ES-I3 (cell line): ENCODE measurements around the gene SLITRK2.

Experiments
- H3K36me3 ChIP-seq: 2 replicates; pipeline ENCODE4 v1.6.1; 2013; ENCODE audit warnings: mild to moderate bottlenecking, low read length, control low read depth, moderate library complexity; ENCODE audit not compliant: insufficient read depth
- H3K4me1 ChIP-seq: 2 replicates; pipeline ENCODE4 v1.6.1; 2013; ENCODE audit warnings: mild to moderate bottlenecking, control low read depth, low read length; ENCODE audit not compliant: insufficient read depth
- H3K9ac ChIP-seq: 2 replicates; pipeline ENCODE4 v1.6.1; 2013; ENCODE audit warnings: low read depth, mild to moderate bottlenecking, low read length, moderate library complexity
- H3K9me3 ChIP-seq: 2 replicates; pipeline ENCODE4 v1.6.1; 2013; ENCODE audit warnings: mild to moderate bottlenecking, low read length, moderate library complexity; ENCODE audit not compliant: control insufficient read depth, insufficient read depth

Gene SLITRK2

DNA sequence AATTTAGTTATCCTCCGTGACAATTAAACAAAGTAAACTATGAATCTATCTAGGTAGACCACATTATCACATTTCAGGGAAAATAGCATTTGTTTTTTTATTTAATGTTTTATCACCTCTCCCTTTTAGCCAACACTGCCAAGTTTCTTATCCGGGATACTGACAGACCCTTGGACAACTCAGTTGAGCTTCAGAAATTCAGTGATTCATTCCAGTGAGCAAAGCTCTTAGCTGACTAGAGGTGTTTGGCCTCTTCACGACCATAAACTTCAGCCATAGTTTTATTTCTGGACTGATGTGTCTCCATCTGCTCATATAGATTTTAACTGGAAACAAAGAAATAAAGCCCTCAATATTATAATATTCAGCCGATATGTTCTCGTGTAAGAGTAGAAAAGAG is 15.2 kb downstream of the SLITRK2 start:
- no peak overlapping the region for H3K9ac ChIP-seq
- no peaks in the 10 kb centered on the region for H3K9me3 ChIP-seq
- peaks cover 5% of the 10 kb centered on the region; the same call in 1 of the 2 replicates for H3K4me1 ChIP-seq
- H3K36me3 ChIP-seq: no peaks in the 10 kb centered on the region

DNA sequence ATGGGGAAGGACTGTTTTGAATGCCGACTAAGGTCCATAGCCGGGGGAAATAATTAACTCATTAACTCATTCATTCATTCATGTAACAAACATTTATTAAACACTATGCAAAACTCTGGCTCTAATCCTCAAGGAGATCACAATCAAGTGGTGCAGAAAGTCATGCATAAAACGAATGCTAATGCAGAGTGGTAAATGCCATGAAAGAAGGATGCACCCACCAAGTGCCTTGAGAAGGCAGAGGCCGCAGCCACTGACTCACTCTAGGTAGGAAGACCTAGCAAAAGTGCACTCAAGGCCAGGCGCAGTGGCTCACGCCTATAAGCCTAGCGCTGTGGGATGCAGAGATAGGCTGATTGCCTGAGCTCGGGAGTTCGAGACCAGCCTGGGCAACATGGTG is 22.9 kb downstream of the SLITRK2 start:
- no peaks in the 10 kb centered on the region for H3K9me3 ChIP-seq

DNA sequence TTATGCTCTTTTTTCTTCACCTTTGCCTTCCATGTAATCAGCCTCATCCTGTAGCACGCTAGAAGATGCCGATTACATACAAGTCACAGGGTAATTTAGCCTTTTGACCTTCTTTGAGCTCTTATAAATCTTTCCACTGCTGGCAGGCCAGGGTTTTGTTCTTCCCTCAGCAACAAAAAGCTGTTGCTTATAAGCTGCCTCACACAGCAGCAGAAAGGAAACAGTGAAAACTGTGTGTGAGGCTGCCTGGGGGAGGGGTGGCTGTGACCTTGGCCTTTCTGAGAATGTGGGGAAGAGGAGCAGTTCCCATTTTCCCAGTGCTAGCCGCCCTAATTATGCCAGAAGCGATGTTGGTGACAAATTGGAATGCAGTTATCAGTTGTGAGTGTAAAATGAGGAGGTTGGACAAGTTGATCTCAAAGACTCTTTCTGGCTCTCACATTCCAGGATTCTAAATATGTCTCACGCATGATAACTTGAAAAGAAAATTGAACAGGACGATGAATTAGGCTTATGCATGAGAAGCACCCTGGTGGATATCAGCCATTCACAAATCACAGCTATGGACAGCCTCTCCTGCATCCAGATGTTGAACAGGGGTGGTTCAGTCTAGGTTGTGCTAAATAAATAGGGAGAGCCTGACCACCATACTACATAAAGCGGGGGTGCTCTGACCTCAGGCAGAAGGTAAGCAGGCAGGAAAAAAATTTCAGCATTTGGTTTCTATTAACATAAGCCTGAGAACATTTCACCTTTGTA is 25.7 kb downstream of the SLITRK2 start:
- no peak overlapping the region for H3K9ac ChIP-seq
- no peaks in the 10 kb centered on the region for H3K36me3 ChIP-seq
- peaks cover 13% of the 10 kb centered on the region for H3K4me1 ChIP-seq
- no peaks in the 10 kb centered on the region for H3K9me3 ChIP-seq

More for the DNA sequence above, 22.9 kb downstream of the SLITRK2 start:
- Histone ChIP-seq H3K4me1 (peaks cover 13% of the 10 kb centered on the region), H3K36me3 (no peaks in the 10 kb centered on the region), H3K9ac (no peak overlapping the region)

DNA sequence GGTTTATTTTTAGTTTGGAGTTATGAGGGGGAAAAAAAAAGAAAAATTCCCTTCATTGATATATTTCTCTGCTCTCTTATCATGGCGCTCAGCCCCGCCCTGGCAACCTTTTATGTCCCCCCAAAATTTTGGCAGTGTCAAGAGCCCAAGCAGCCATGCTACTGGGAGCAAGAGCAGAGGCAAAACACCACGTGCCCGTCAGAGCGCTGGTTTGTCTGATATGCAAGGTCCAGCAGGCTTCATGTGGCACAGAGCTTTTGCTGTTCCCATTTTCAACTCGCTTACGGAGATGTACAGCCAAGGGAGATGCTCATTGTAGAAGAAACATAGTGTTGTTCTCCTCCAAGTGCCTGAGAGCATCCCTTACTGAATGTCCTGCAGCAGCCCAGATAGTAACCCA is 27.3 kb downstream of the SLITRK2 start:
- H3K36me3 ChIP-seq: no peaks in the 10 kb centered on the region
- no peaks in the 10 kb centered on the region for H3K9me3 ChIP-seq

DNA sequence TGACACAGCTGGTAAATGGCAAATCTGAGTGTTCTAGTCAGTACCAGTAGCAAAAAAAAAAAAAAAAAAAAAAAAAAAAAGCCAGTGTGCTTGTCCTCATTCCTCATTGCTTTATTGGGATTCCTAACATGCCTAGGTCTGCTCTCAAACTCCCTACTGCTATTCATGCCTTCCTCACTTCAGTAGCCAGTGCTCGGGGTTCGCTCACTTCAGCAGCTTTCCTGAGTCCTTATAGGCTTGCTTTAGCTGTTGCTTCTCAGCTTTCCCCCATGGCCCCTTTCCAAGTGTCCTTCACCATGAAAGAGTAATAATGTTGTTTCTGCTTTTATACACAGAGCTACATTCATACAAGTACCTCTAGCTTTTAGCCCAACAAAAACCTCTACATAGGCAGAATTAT is 30.8 kb downstream of the SLITRK2 start:
- H3K9me3 ChIP-seq: no peaks in the 10 kb centered on the region
- H3K9ac ChIP-seq: no peak overlapping the region
- H3K4me1 ChIP-seq: peaks cover 3% of the 10 kb centered on the region
- no peaks in the 10 kb centered on the region for H3K36me3 ChIP-seq

More for the DNA sequence above, 27.3 kb downstream of the SLITRK2 start:
- no peak overlapping the region for H3K9ac ChIP-seq
- peaks cover 8% of the 10 kb centered on the region for H3K4me1 ChIP-seq

DNA sequence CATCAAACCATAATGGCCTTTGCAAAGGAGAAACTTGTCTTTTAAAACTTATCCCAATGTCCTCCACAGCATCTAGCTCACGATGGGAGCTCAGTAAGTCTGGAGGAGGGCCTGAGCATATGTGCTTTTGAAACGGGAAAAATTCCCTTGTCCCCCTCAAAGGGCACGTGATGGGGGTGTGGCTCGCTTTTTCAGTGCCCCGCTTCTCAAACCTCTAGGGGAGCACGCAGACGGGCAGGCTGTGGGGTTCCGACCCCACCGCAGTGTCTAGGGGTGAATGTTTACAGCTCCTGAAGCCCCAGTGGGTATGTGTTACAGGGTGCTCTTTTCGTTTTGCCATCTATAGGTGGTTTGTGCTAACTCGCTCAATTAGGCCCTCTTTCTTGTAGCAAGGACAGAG is 31.2 kb downstream of the SLITRK2 start:
- Histone ChIP-seq H3K4me1 (no peaks in the 10 kb centered on the region), H3K9me3 (no peaks in the 10 kb centered on the region), H3K9ac (no peak overlapping the region), H3K36me3 (no peaks in the 10 kb centered on the region)

DNA sequence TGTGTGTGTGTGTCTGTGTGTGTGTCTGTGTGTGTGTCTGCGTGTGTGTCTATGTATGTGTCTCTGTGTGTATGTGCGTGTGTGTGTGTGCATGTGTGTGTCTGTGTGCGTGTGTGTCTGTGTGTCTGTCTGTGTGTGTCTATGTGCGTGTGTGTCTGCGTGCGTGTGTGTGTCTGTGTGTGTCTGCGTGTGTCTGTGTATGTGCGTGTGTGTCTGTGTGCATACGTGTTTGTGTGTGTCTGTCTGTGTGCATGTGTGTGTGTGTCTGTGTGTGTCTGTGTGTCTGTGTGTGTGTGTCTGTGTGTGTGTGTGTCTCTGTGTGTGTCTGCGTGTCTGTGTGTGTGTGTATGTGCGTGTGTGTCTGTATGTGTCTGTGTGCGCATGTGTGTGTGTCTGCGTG is 35.6 kb downstream of the SLITRK2 start:
- H3K4me1 ChIP-seq: peaks cover 2% of the 10 kb centered on the region; the same call in 1 of the 2 replicates
- no peaks in the 10 kb centered on the region for H3K9me3 ChIP-seq
- no peaks in the 10 kb centered on the region for H3K36me3 ChIP-seq
- no peak overlapping the region for H3K9ac ChIP-seq

DNA sequence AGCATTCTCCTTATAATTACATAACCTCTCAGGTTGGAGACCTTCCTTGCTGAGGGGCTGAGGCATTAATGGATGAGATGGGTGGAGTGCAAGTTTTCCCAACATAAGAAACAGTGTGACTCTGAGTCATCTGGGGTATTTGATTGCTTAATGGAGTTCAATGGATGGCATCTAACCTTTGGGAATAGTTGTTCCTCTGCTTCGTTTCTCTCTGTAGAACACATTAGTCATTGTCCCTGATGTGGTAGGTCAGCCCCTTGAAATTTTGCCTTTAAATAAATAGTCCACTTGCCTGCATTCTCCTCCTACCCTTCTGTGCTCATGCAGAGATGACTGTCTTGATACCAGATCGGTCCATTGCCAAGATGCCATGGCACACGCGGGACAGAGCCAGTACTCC is 38.6 kb downstream of the SLITRK2 start:
- Histone ChIP-seq H3K9ac (no peak overlapping the region), H3K4me1 (peaks cover 2% of the 10 kb centered on the region; the same call in 1 of the 2 replicates), H3K36me3 (no peaks in the 10 kb centered on the region), H3K9me3 (no peaks in the 10 kb centered on the region; the same call in 1 of the 2 replicates)

DNA sequence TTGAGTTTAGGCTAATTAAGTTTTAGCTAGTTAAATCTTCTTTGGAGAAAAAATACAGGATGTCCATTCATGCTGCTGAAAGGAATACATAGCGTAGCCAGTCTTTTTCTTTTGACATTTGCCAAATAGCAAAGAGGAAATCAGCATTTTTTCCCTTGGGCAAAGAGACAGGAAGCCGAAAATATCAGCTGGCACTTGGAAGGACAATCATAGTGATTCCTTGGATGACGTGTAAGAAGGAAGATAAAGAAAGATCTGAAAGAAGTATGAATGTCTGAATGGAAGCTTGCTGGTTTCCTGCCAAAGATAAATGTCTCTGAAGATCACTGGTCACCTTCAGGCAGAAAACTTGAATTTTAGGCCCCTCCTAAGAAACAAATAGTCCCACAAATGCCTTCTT is 44.2 kb downstream of the SLITRK2 start:
- Histone ChIP-seq H3K4me1 (no peaks in the 10 kb centered on the region; the same call in 1 of the 2 replicates), H3K9me3 (no peaks in the 10 kb centered on the region; the same call in 1 of the 2 replicates), H3K9ac (no peak overlapping the region), H3K36me3 (no peaks in the 10 kb centered on the region)

DNA sequence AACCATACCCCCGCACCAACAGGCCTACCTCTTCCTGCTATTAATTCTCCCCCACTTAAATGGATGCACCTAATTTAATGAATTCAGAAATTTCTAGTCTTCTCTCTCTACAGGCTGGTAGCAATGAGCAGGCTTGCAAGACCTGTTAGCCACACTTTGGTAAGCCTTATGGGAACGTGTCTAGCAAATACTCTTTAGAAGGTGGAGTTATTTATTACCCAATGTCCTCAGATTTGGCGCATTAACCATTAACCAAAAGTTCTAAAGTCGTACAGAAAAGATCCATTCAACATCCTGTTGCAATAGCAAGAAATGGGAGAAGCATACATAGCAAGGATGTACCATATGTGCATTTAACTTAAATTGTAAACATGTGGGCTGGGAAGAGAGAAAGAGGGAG is 47.5 kb downstream of the SLITRK2 start:
- no peaks in the 10 kb centered on the region for H3K36me3 ChIP-seq
- no peaks in the 10 kb centered on the region for H3K9me3 ChIP-seq

More for the DNA sequence above, 47.5 kb downstream of the SLITRK2 start:
- no peaks in the 10 kb centered on the region; the same call in 1 of the 2 replicates for H3K4me1 ChIP-seq
- no peak overlapping the region for H3K9ac ChIP-seq
